WTC11 (cell line): ENCODE data around the gene RGS6. TPM values are rescaled to one million over a fixed set of nuclear protein-coding genes. Genes with fewer than 3 reads are reported as not detected.

Source experiments
- ATAC-seq: fragments of 200-7000 bp; cut with Tn5 transposase; 2 replicates; pipeline ENCODE4 v1.10.0; 2021; ENCODE audit warnings: mild to moderate bottlenecking, moderate library complexity
- CTCF ChIA-PET: fragments of 300-600 bp; sonication (Branson Sonifier 250); formaldehyde crosslinking; loops from one replicate; lab custom pipeline; 2021; ENCODE audit warnings: antibody characterized with exemption; lab: Charles Lee
- POLR2A ChIA-PET: fragments of 350-600 bp; sonication (Branson Sonifier 250); formaldehyde crosslinking; loops from one replicate; lab custom pipeline; 2021; ENCODE audit warnings: antibody characterized with exemption; lab: Charles Lee
- DNase-seq: peaks from one replicate; pipeline ENCODE4 v3.0.0; 2021; ENCODE audit warnings: low spot score
- H3K27ac Mint-ChIP-seq: 2 replicates; pipeline ENCODE4 v1.8.0; 2021; ENCODE audit warnings: mixed read lengths
- H3K27me3 Mint-ChIP-seq: 2 replicates; pipeline ENCODE4 v1.8.0; 2021; ENCODE audit warnings: low read depth, mild to moderate bottlenecking, moderate library complexity, mixed read lengths
- H3K36me3 Mint-ChIP-seq: 2 replicates; pipeline ENCODE4 v1.8.0; 2021; ENCODE audit warnings: mixed read lengths
- H3K4me1 Mint-ChIP-seq: 2 replicates; pipeline ENCODE4 v1.8.0; 2022; ENCODE audit warnings: mixed read lengths
- H3K4me3 Mint-ChIP-seq: 2 replicates; pipeline ENCODE4 v1.8.0; 2021; ENCODE audit warnings: mild to moderate bottlenecking, moderate library complexity, mixed read lengths
- H3K9me3 Mint-ChIP-seq: 2 replicates; pipeline ENCODE4 v1.8.0; 2021; ENCODE audit warnings: mixed read lengths
- ATF2 ChIP-seq: sonication (generic); formaldehyde crosslinking; IDR thresholded peaks from 2 replicates; pipeline ENCODE4 v1.8.1; 2022; ENCODE audit warnings: low read depth, missing genetic modification reagents, borderline replicate concordance
- ATF6 ChIP-seq: sonication (generic); formaldehyde crosslinking; IDR thresholded peaks from 2 replicates; pipeline ENCODE4 v1.8.1; 2023; ENCODE audit warnings: mild to moderate bottlenecking, missing genetic modification reagents
- CREB1 ChIP-seq: sonication (generic); formaldehyde crosslinking; IDR thresholded peaks from 2 replicates; pipeline ENCODE4 v1.8.0; 2023; ENCODE audit warnings: mild to moderate bottlenecking, missing genetic modification reagents
- E2F1 ChIP-seq: sonication (generic); formaldehyde crosslinking; IDR thresholded peaks from 2 replicates; pipeline ENCODE4 v1.8.0; 2022; ENCODE audit warnings: mild to moderate bottlenecking, missing genetic modification reagents
- EMX1 ChIP-seq: fragments of 250-450 bp; sonication (Bioruptor Pico); IDR thresholded peaks from 2 replicates; pipeline ENCODE4 v1.8.0; 2021; ENCODE audit warnings: mild to moderate bottlenecking
- FOXP1 ChIP-seq: sonication (generic); formaldehyde crosslinking; IDR thresholded peaks from 2 replicates; pipeline ENCODE4 v1.8.0; 2022; ENCODE audit warnings: missing genetic modification reagents, mild to moderate bottlenecking, moderate library complexity, borderline replicate concordance
- IRF2 ChIP-seq: sonication (generic); formaldehyde crosslinking; IDR thresholded peaks from 2 replicates; pipeline ENCODE4 v1.8.0; 2022; ENCODE audit warnings: low read depth, missing genetic modification reagents, borderline replicate concordance
- RELA ChIP-seq: sonication (generic); formaldehyde crosslinking; IDR thresholded peaks from 2 replicates; pipeline ENCODE4 v1.8.1; 2022; ENCODE audit warnings: missing genetic modification reagents, mild to moderate bottlenecking, borderline replicate concordance
- SOX15 ChIP-seq: fragments of 250-450 bp; sonication (Bioruptor Pico); IDR thresholded peaks from 2 replicates; pipeline ENCODE4 v1.9.0; 2021; ENCODE audit warnings: mild to moderate bottlenecking
- ZBTB21 ChIP-seq: sonication (generic); formaldehyde crosslinking; IDR thresholded peaks from 2 replicates; pipeline ENCODE4 v1.8.1; 2023; ENCODE audit warnings: mild to moderate bottlenecking, missing genetic modification reagents, borderline replicate concordance
- ZNF219 ChIP-seq: sonication (generic); formaldehyde crosslinking; IDR thresholded peaks from 2 replicates; pipeline ENCODE4 v1.8.0; 2023; ENCODE audit warnings: missing genetic modification reagents, mild to moderate bottlenecking, borderline replicate concordance
- ZNF263 ChIP-seq: sonication (generic); formaldehyde crosslinking; IDR thresholded peaks from 2 replicates; pipeline ENCODE4 v1.8.1; 2022; ENCODE audit warnings: low read depth, mild to moderate bottlenecking, moderate library complexity, missing genetic modification reagents
- ZNF396 ChIP-seq: fragments of 250-450 bp; sonication (Bioruptor Pico); IDR thresholded peaks from 2 replicates; pipeline ENCODE4 v1.8.0; 2021; ENCODE audit warnings: mild to moderate bottlenecking, moderate library complexity, borderline replicate concordance
- total RNA-seq: library from RNA; stranded (reverse); gene quantifications from 3 replicates; pipeline ENCODE4 v1.2.3, GENCODE V29; 2021
- TF ChIP-seq, protein P1 (sequence below): sonication (generic); formaldehyde crosslinking; IDR thresholded peaks from 2 replicates; pipeline ENCODE4 v1.8.1; 2023; ENCODE audit warnings: mild to moderate bottlenecking, missing genetic modification reagents, moderate library complexity
- TF ChIP-seq, protein P2 (sequence below): sonication (generic); formaldehyde crosslinking; IDR thresholded peaks from 2 replicates; pipeline ENCODE4 v1.8.1; 2023; ENCODE audit warnings: mild to moderate bottlenecking, missing genetic modification reagents, borderline replicate concordance

The RGS6 gene
- total RNA-seq, 1 experiment from 2014 or later, result 1.0 TPM

GRCh38 chr14:72545411-72546311 lies 613.4 kb downstream of the RGS6 start:
- ChIA-PET POLR2A (interaction anchor here (0.6 kb wide), 1 partner anchor 28 kb away, joined by 3 read pairs; no protein-coding TSS in a partner anchor), CTCF (interaction anchor here (1.0 to 2.6 kb wide), 6 partner anchors 10 to 359 kb away, joined by 3 to 24 read pairs (median 4); partner anchors contain the start of gene DPF3)
- TF ChIP-seq FOXP1 (CRISPR knock-in tag) (no peak), ATF6 (CRISPR knock-in tag) (no peak), ZBTB21 (CRISPR knock-in tag) (no peak), ZNF219 (CRISPR knock-in tag) (no peak), ATF2 (CRISPR knock-in tag) (no peak), SOX15 (CRISPR knock-in tag) (no peak), EMX1 (CRISPR knock-in tag) (no peak), CREB1 (CRISPR knock-in tag) (no peak), IRF2 (no peak), ZNF396 (no peak), ZNF263 (no peak), RELA (CRISPR knock-in tag) (no peak), E2F1 (CRISPR knock-in tag) (no peak)
- TF ChIP-seq, protein P1, sequence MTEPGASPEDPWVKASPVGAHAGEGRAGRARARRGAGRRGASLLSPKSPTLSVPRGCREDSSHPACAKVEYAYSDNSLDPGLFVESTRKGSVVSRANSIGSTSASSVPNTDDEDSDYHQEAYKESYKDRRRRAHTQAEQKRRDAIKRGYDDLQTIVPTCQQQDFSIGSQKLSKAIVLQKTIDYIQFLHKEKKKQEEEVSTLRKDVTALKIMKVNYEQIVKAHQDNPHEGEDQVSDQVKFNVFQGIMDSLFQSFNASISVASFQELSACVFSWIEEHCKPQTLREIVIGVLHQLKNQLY, result no peak
- TF ChIP-seq, protein P2, sequence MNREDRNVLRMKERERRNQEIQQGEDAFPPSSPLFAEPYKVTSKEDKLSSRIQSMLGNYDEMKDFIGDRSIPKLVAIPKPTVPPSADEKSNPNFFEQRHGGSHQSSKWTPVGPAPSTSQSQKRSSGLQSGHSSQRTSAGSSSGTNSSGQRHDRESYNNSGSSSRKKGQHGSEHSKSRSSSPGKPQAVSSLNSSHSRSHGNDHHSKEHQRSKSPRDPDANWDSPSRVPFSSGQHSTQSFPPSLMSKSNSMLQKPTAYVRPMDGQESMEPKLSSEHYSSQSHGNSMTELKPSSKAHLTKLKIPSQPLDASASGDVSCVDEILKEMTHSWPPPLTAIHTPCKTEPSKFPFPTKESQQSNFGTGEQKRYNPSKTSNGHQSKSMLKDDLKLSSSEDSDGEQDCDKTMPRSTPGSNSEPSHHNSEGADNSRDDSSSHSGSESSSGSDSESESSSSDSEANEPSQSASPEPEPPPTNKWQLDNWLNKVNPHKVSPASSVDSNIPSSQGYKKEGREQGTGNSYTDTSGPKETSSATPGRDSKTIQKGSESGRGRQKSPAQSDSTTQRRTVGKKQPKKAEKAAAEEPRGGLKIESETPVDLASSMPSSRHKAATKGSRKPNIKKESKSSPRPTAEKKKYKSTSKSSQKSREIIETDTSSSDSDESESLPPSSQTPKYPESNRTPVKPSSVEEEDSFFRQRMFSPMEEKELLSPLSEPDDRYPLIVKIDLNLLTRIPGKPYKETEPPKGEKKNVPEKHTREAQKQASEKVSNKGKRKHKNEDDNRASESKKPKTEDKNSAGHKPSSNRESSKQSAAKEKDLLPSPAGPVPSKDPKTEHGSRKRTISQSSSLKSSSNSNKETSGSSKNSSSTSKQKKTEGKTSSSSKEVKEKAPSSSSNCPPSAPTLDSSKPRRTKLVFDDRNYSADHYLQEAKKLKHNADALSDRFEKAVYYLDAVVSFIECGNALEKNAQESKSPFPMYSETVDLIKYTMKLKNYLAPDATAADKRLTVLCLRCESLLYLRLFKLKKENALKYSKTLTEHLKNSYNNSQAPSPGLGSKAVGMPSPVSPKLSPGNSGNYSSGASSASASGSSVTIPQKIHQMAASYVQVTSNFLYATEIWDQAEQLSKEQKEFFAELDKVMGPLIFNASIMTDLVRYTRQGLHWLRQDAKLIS (CRISPR knock-in tag), result no peak
- Mint-ChIP-seq H3K9me3 (no peaks in the 10 kb centered on the region), H3K27ac (peak overlapping the region; percentile 49; the same call in 1 of the 2 replicates), H3K4me1 (peaks cover 19% of the 10 kb centered on the region), H3K4me3 (no peak overlapping the region), H3K36me3 (no peaks in the 10 kb centered on the region), H3K27me3 (no peaks in the 10 kb centered on the region; the same call in 1 of the 2 replicates)
- DNase-seq (no peak), ATAC-seq (no peak)
